Measurements from ENCODE around the gene ANO1. TPM values are rescaled to one million over a fixed set of nuclear protein-coding genes. Genes with fewer than 3 reads are reported as not detected.
A peak's percentile ranks its signal among the peaks of the same experiment; 100 is the strongest.

The ANO1 gene
- total RNA-seq, 1 donor from 2014 or later: not detected

- no peak for DNase-seq (ENCODE audit: low read depth)
These were observed 17.6 kb downstream of the ANO1 start for GRCh38 chr11:70095541-70096252.

GRCh38 chr11:70097783-70098563 is 19.9 kb downstream of the ANO1 start:
- DNase-seq (ENCODE audit: low read depth): no peak

- DNase-seq (ENCODE audit: low read depth): no peak
These were observed 20.8 kb downstream of the ANO1 start for GRCh38 chr11:70098936-70099335.

- DNase-seq (ENCODE audit: low read depth): no peak
These were observed 21.6 kb downstream of the ANO1 start for GRCh38 chr11:70099578-70100279.

- DNase-seq (ENCODE audit: low read depth): no peak
These were observed 22.1 kb downstream of the ANO1 start for GRCh38 chr11:70100280-70100603.

GRCh38 chr11:70100791-70101190 is 22.7 kb downstream of the ANO1 start:
- DNase-seq (ENCODE audit: low read depth): no peak

GRCh38 chr11:70103256-70103975 is 25.3 kb downstream of the ANO1 start:
- DNase-seq (ENCODE audit: low read depth): no peak

- no peak for DNase-seq (ENCODE audit: low read depth)
These were observed 26.3 kb downstream of the ANO1 start for GRCh38 chr11:70104419-70104818.

GRCh38 chr11:70104961-70105360 is 26.8 kb downstream of the ANO1 start:
- no peak for DNase-seq (ENCODE audit: low read depth)

GRCh38 chr11:70105369-70105754 is 27.2 kb downstream of the ANO1 start:
- no peak for DNase-seq (ENCODE audit: low read depth)

- no peak for DNase-seq (ENCODE audit: low read depth)
These were observed 27.8 kb downstream of the ANO1 start for GRCh38 chr11:70105755-70106571.

GRCh38 chr11:70106757-70107156 is 28.6 kb downstream of the ANO1 start:
- DNase-seq (ENCODE audit: low read depth): no peak

- no peak for DNase-seq (ENCODE audit: low read depth)
These were observed 29.1 kb downstream of the ANO1 start for GRCh38 chr11:70107191-70107590.

- DNase-seq (ENCODE audit: low read depth): no peak
These were observed 29.6 kb downstream of the ANO1 start for GRCh38 chr11:70107756-70108155.

- no peak for DNase-seq (ENCODE audit: low read depth)
These were observed 30.1 kb downstream of the ANO1 start for GRCh38 chr11:70108250-70108649.

- DNase-seq (ENCODE audit: low read depth): no peak
These were observed 30.9 kb downstream of the ANO1 start for GRCh38 chr11:70109006-70109405.

GRCh38 chr11:70109903-70110302 is 31.8 kb downstream of the ANO1 start:
- no peak for DNase-seq (ENCODE audit: low read depth)

GRCh38 chr11:70110538-70111055 is 32.5 kb downstream of the ANO1 start:
- no peak for DNase-seq (ENCODE audit: low read depth)

- DNase-seq (ENCODE audit: low read depth): peak; percentile 82
These were observed 33.3 kb downstream of the ANO1 start for GRCh38 chr11:70111269-70112016.

- DNase-seq (ENCODE audit: low read depth): peak; percentile 79
These were observed 33.9 kb downstream of the ANO1 start for GRCh38 chr11:70112017-70112434.

Data from myocyte (in vitro differentiated cells).